Karpas-422 (cell line): ENCODE measurements around the gene SCARF2. TPM values are rescaled to one million over a fixed set of nuclear protein-coding genes. Genes with fewer than 3 reads are reported as not detected.
"Not testable (repeated sequence)": the region's sequence is repeated elsewhere in the genome, so short reads cannot be mapped to it uniquely, and the experiment has no call there.

Experiments used
- DNase-seq: peaks from one replicate; pipeline ENCODE4 v3.0.0-alpha.2; 2015
- H2AFZ ChIP-seq: fragments of 200-600 bp; sonication (generic); 2 replicates; pipeline ENCODE4 v1.6.1; 2014; ENCODE audit warnings: antibody characterized with exemption, low read length, mixed read lengths
- H3K27ac ChIP-seq: fragments of 200-600 bp; sonication (generic); 2 replicates; pipeline ENCODE4 v1.5.1; 2014; ENCODE audit warnings: mild to moderate bottlenecking, low read length, moderate library complexity
- H3K27me3 ChIP-seq: fragments of 200-600 bp; sonication (generic); 2 replicates; pipeline ENCODE4 v1.6.1; 2014; ENCODE audit warnings: low read length, mixed read lengths
- H3K36me3 ChIP-seq: fragments of 200-600 bp; sonication (generic); 2 replicates; pipeline ENCODE4 v1.6.1; 2014; ENCODE audit warnings: low read length, mixed read lengths; ENCODE audit not compliant: insufficient read depth
- H3K4me1 ChIP-seq: fragments of 200-600 bp; sonication (generic); 2 replicates; pipeline ENCODE4 v1.6.1; 2014; ENCODE audit warnings: mild to moderate bottlenecking, low read length, mixed read lengths
- H3K4me2 ChIP-seq: fragments of 200-600 bp; sonication (generic); 2 replicates; pipeline ENCODE4 v1.6.1; 2014; ENCODE audit warnings: low read length, low read depth, mild to moderate bottlenecking; ENCODE audit not compliant: poor library complexity, severe bottlenecking
- H3K4me3 ChIP-seq: fragments of 200-600 bp; sonication (generic); 2 replicates; pipeline ENCODE4 v1.5.1; 2014; ENCODE audit warnings: mild to moderate bottlenecking, antibody characterized with exemption, low read length, mixed read lengths
- H3K79me2 ChIP-seq: fragments of 200-600 bp; sonication (generic); 2 replicates; pipeline ENCODE4 v1.6.1; 2014; ENCODE audit warnings: mild to moderate bottlenecking, low read length, mixed read lengths
- H3K9ac ChIP-seq: fragments of 200-600 bp; sonication (generic); 2 replicates; pipeline ENCODE4 v1.6.0; 2014; ENCODE audit warnings: low read length
- H3K9me2 ChIP-seq: fragments of 200-600 bp; sonication (generic), shearing (Covaris generic); replicated peaks from 2 replicates; pipeline ENCODE4 v1.6.0; 2014; ENCODE audit warnings: mild to moderate bottlenecking, low read length, moderate library complexity; ENCODE audit not compliant: insufficient read depth
- H3K9me3 ChIP-seq: fragments of 300-700, 200-600 bp; sonication (generic); 2 replicates; pipeline ENCODE4 v1.6.1; 2014; ENCODE audit warnings: low read length, mixed read lengths
- H4K20me1 ChIP-seq: fragments of 200-600 bp; sonication (generic); 2 replicates; pipeline ENCODE4 v1.6.1; 2014; ENCODE audit warnings: mild to moderate bottlenecking, antibody characterized with exemption, low read length, low read depth; ENCODE audit not compliant: insufficient read depth
- total RNA-seq: library from RNA; depleted of rRNA; stranded (reverse); fragments of >200 nt; shearing (Covaris generic); gene quantifications from 2 replicates; pipeline ENCODE4 v1.2.3, GENCODE V29; 2014; ENCODE audit warnings: low replicate concordance

Gene SCARF2
- total RNA-seq, 1 experiment from 2014 or later: 0.67 TPM

GRCh38 chr22:20395181-20395906, 42.3 kb downstream of the SCARF2 start:
- H4K20me1 ChIP-seq: no peaks in the 10 kb centered on the region
- no peaks in the 10 kb centered on the region for H3K79me2 ChIP-seq
- no peaks in the 10 kb centered on the region for H3K27me3 ChIP-seq
- no peaks in the 10 kb centered on the region for H3K4me1 ChIP-seq
- H3K9me3 ChIP-seq: no peaks in the 10 kb centered on the region
- H3K4me3 ChIP-seq: no peak overlapping the region
- no peaks in the 10 kb centered on the region for H3K9me2 ChIP-seq
- H2AFZ ChIP-seq: no peak overlapping the region
- no peak overlapping the region for H3K4me2 ChIP-seq
- H3K36me3 ChIP-seq: no peaks in the 10 kb centered on the region
- H3K27ac ChIP-seq: no peak overlapping the region
- no peak overlapping the region for H3K9ac ChIP-seq
- no peak for DNase-seq

- no peak within 1 kb of the TSS for H3K4me2 ChIP-seq
- H3K79me2 ChIP-seq: no peaks in the 10 kb centered on the region
- no peaks in the 10 kb centered on the region for H3K4me1 ChIP-seq
- no peak within 1 kb of the TSS for H3K27ac ChIP-seq
- no peak within 1 kb of the TSS for H3K4me3 ChIP-seq
- no peak within 1 kb of the TSS for H2AFZ ChIP-seq
- H4K20me1 ChIP-seq: no peaks in the 10 kb centered on the region
- H3K9ac ChIP-seq: no peak within 1 kb of the TSS
- no peaks in the 10 kb centered on the region for H3K36me3 ChIP-seq
- H3K9me3 ChIP-seq: no peaks in the 10 kb centered on the region
- no peaks in the 10 kb centered on the region for H3K9me2 ChIP-seq
- no peak for DNase-seq
- no peaks in the 10 kb centered on the region for H3K27me3 ChIP-seq
Observed at GRCh38 chr22:20393705-20394476, 43.7 kb downstream of the SCARF2 start, which contains the start of gene ZNF74. ZNF74 (plus strand) TSS chr22:20394151; CDS start chr22:20394629, 478 bp downstream.

DNA sequence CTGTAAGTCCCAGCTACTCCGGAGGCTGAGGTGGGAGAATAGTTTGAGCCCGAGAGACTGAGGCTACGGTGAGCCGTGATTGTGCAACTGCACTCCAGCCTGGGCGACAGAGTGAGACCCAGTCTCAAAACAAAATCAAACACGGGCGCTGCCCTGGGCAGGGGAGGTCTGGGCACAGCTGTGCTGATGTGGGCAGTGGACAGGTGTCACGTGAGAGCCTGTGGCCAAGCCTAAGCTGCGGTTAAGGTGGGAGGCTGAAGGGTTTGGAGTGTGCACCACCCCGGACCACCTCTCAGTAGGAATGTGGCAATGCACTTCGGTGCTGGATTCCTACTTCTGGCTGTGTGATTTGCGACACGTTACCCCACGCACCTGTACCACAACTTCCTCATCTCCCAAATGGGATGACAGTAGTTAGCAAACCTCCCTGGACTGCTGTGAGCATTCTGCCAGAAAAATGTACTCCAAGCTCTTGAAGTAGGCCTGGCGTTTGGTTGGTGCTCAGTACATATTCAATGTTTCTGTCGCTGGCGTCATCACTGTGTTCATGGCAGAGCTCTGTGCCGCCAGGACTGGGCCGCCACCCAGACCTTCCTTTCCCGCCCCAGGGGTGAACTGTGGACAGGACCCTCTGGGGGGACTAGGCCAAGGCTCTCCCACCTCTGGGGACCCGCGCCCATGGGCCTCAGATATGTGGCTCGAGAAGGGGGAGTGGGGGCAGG, 44.5 kb downstream of the SCARF2 start:
- no peaks in the 10 kb centered on the region for H3K79me2 ChIP-seq
- no peaks in the 10 kb centered on the region for H3K9me2 ChIP-seq
- H3K4me3 ChIP-seq: no peak overlapping the region
- no peak overlapping the region for H2AFZ ChIP-seq
- no peaks in the 10 kb centered on the region for H3K27me3 ChIP-seq
- no peak overlapping the region for H3K4me2 ChIP-seq
- H3K36me3 ChIP-seq: no peaks in the 10 kb centered on the region
- no peak overlapping the region for H3K27ac ChIP-seq
- no peaks in the 10 kb centered on the region for H3K9me3 ChIP-seq
- no peak overlapping the region for H3K9ac ChIP-seq
- no peaks in the 10 kb centered on the region for H3K4me1 ChIP-seq
- no peaks in the 10 kb centered on the region for H4K20me1 ChIP-seq
- DNase-seq: no peak

DNA sequence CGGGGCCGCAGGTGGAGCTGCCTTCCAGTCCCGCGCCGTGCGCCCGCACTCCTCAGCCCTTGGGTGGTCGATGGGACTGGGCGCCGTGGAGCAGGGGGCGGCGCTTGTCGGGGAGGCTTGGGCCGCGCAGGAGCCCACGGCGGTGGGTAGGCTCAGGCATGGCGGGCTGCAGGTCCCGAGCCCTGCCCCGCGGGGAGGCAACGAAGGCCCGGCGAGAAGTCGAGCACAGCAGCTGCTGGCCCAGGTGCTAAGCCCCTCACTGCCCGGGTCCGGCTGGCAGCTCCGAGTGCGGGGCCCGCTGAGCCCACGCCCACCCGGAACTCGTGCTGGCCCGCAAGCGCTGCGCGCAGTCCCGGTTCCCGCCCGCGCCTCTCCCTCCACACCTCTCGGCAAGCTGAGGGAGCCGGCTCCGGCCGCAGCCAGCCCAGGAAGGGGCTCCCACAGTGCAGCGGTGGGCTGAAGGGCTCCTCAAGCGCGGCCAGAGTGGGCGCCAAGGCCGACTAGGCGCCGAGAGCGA, 45.2 kb downstream of the SCARF2 start:
- not testable (repeated sequence) for H3K27me3 ChIP-seq, H3K4me3 ChIP-seq, H3K4me2 ChIP-seq, H3K36me3 ChIP-seq, DNase-seq, H3K4me1 ChIP-seq, H4K20me1 ChIP-seq, H2AFZ ChIP-seq, H3K9me2 ChIP-seq, H3K27ac ChIP-seq, H3K9ac ChIP-seq, H3K9me3 ChIP-seq, H3K79me2 ChIP-seq

- Histone ChIP-seq H3K36me3 (no peaks in the 10 kb centered on the region), H3K4me3 (no peak overlapping the region), H3K4me1 (no peaks in the 10 kb centered on the region), H3K4me2 (no peak overlapping the region), H4K20me1 (no peaks in the 10 kb centered on the region), H3K9ac (no peak overlapping the region), H3K27me3 (no peaks in the 10 kb centered on the region), H3K9me2 (no peaks in the 10 kb centered on the region), H3K79me2 (no peaks in the 10 kb centered on the region), H3K9me3 (no peaks in the 10 kb centered on the region), H2AFZ (no peak overlapping the region), H3K27ac (no peak overlapping the region)
- DNase-seq: no peak
Observed at GRCh38 chr22:20391222-20391621, 46.4 kb downstream of the SCARF2 start.

GRCh38 chr22:20390394-20390907, 47.2 kb downstream of the SCARF2 start:
- H3K9ac ChIP-seq: no peak overlapping the region
- no peak overlapping the region for H3K27ac ChIP-seq
- H3K4me2 ChIP-seq: no peak overlapping the region
- H2AFZ ChIP-seq: no peak overlapping the region
- H3K9me2 ChIP-seq: no peaks in the 10 kb centered on the region
- H4K20me1 ChIP-seq: no peaks in the 10 kb centered on the region
- no peaks in the 10 kb centered on the region for H3K27me3 ChIP-seq
- no peak overlapping the region for H3K4me3 ChIP-seq
- no peaks in the 10 kb centered on the region for H3K79me2 ChIP-seq
- H3K9me3 ChIP-seq: no peaks in the 10 kb centered on the region
- no peaks in the 10 kb centered on the region for H3K36me3 ChIP-seq
- no peaks in the 10 kb centered on the region for H3K4me1 ChIP-seq
- no peak for DNase-seq

DNA sequence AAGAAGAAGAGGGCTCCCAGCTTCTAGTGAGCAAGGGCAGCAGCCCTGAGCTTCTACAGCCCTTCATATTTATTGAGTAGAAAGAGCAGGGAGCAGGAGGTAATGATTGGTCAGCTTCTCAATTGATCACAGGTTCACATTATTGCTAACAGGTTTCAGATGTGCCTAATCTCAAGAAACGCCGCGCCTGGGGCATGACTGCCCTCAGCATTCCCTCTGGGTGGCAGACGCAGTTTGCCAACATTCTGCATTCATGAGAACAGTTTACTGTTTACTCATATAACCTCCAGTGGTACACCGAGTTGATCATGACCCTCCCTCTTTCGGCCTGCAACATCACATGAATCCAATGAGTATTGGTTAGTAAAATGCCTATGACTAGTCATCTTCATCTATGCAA, 48.3 kb downstream of the SCARF2 start:
- no peaks in the 10 kb centered on the region for H3K79me2 ChIP-seq
- no peak for DNase-seq
- no peaks in the 10 kb centered on the region for H3K9me3 ChIP-seq
- H3K36me3 ChIP-seq: no peaks in the 10 kb centered on the region
- no peaks in the 10 kb centered on the region for H4K20me1 ChIP-seq
- H3K9me2 ChIP-seq: no peaks in the 10 kb centered on the region
- H2AFZ ChIP-seq: no peak overlapping the region
- H3K4me1 ChIP-seq: no peaks in the 10 kb centered on the region
- no peak overlapping the region for H3K27ac ChIP-seq
- H3K4me2 ChIP-seq: no peak overlapping the region
- H3K27me3 ChIP-seq: no peaks in the 10 kb centered on the region
- no peak overlapping the region for H3K4me3 ChIP-seq
- H3K9ac ChIP-seq: no peak overlapping the region

GRCh38 chr22:20388200-20388599, 49.4 kb downstream of the SCARF2 start:
- H3K4me2 ChIP-seq: no peak overlapping the region
- no peak for DNase-seq
- no peaks in the 10 kb centered on the region for H3K4me1 ChIP-seq
- no peak overlapping the region for H3K27ac ChIP-seq
- no peak overlapping the region for H3K9ac ChIP-seq
- no peaks in the 10 kb centered on the region for H3K79me2 ChIP-seq
- H2AFZ ChIP-seq: no peak overlapping the region
- no peaks in the 10 kb centered on the region for H3K9me3 ChIP-seq
- H3K4me3 ChIP-seq: no peak overlapping the region
- H3K36me3 ChIP-seq: no peaks in the 10 kb centered on the region
- no peaks in the 10 kb centered on the region for H4K20me1 ChIP-seq
- H3K9me2 ChIP-seq: no peaks in the 10 kb centered on the region
- H3K27me3 ChIP-seq: no peaks in the 10 kb centered on the region
